Left lung (tissue), 10 donors: Measurements from ENCODE around the gene CCNF. TPM values are rescaled to one million over a fixed set of nuclear protein-coding genes. Genes with fewer than 3 reads are reported as not detected.

Experiments
- ATAC-seq: fragments of 200-7000 bp; cut with Tn5 transposase; one replicate; pipeline ENCODE4 v1.9.1; 2020; ENCODE audit warnings: moderate library complexity
- DNase-seq, 4 donors: peaks; one replicate each; pipeline ENCODE4 v3.0.0-alpha.2; 2013 to 2020
- H3K27ac ChIP-seq, 2 donors: fragments of 200-600 bp; sonication (generic) in 1 of 2; one replicate each; pipeline versions ENCODE4 v1.5.0 to v1.8.0; 2020 to 2021
- H3K27me3 ChIP-seq, 2 donors: fragments of 200-600 bp; sonication (generic) in 1 of 2; one replicate each; pipeline versions ENCODE4 v1.5.0 to v1.8.0; 2020 to 2021
- H3K36me3 ChIP-seq, 2 donors: fragments of 200-600 bp; sonication (generic) in 1 of 2; one replicate each; pipeline versions ENCODE4 v1.5.0 to v1.8.0; 2020 to 2021
- H3K4me1 ChIP-seq, 2 donors: fragments of 200-600 bp; one replicate each; pipeline ENCODE4 v1.8.0; 2021
- H3K4me3 ChIP-seq, 2 donors: fragments of 200-600 bp; sonication (generic) in 1 of 2; one replicate each; pipeline versions ENCODE4 v1.5.0 to v1.8.0; 2020 to 2021; ENCODE audit warnings: mild to moderate bottlenecking in 1 of 2
- H3K9me3 ChIP-seq, 2 donors: fragments of 200-600 bp; sonication (generic) in 1 of 2; one replicate each; pipeline versions ENCODE4 v1.5.0 to v1.8.0; 2020 to 2021
- CTCF ChIP-seq, 2 donors: fragments of 200-600 bp; sonication (generic) in 1 of 2; IDR thresholded peaks; one replicate each; pipeline versions ENCODE4 v1.5.0 to v1.8.0; 2021; ENCODE audit warnings: antibody characterized with exemption in 2 of 2
- intact Hi-C, 2 donors: fragments of 100-400 bp; cut with DNase I; formaldehyde crosslinking; loops; one replicate each; pipeline versions ENCODE4 v1.11.2 to v1.14.2; 2022
- microRNA-seq, 2 donors: library from miRNA; unstranded; fragments of <30 nt; microRNA quantifications; one replicate each; pipeline ENCODE4, GENCODE V29; 2019
- polyA plus RNA-seq, 6 donors: library from polyadenylated mRNA; unstranded; fragments of 120-200 nt; gene quantifications; one replicate each; pipeline ENCODE4 v1.2.1, GENCODE V29; 2013; ENCODE audit not compliant: insufficient read length in 6 of 6
- total RNA-seq, 2 donors: library from RNA; stranded (reverse); fragmentation: NEBNext Ultra II Directional; extraction: Animal tissue kit (Norgen Biotek cat#: 25700); gene quantifications; one replicate each; pipeline ENCODE4 v1.2.1, GENCODE V29; 2021
- donor health status: DM: no; HTN: yes; CAD: no.
- donor health status: DM: no; HTN: no; CAD: no.

Gene CCNF
- total and polyA plus RNA-seq, 8 donors: 4.7 to 17.3 (median 9.7) TPM

- Histone ChIP-seq H3K4me3 (peak overlapping the region in 1 of 2 donors; percentile 6), H3K27ac (peak overlapping the region; percentile 75 to 91), H3K27me3 (no peaks in the 10 kb centered on the region), H3K4me1 (peaks cover 0 to 74% of the 10 kb centered on the region in 2 donors), H3K36me3 (peaks cover 0 to under 1% of the 10 kb centered on the region in 2 donors), H3K9me3 (no peaks in the 10 kb centered on the region)
- peak in 2 of 4 donors; percentile 82 to 87 for DNase-seq
- peak in 1 of 2 donors; percentile 17 for TF ChIP-seq CTCF (IDR thresholded peaks at IDR 0.05)
- intact Hi-C loops: no loop called here
- ATAC-seq: peak; percentile 46
Observed at GRCh38 chr16:2507052-2507659, 77.9 kb downstream of the CCNF start.

- H3K4me1 ChIP-seq: peaks cover 0 to 73% of the 10 kb centered on the region in 2 donors
- no peaks in the 10 kb centered on the region for H3K36me3 ChIP-seq
- H3K4me3 ChIP-seq: peak overlapping the region in 1 of 2 donors; percentile 6
- TF ChIP-seq CTCF (IDR thresholded peaks at IDR 0.05): no peak
- peak overlapping the region; percentile 75 to 91 for H3K27ac ChIP-seq
- peak; percentile 67 for ATAC-seq
- H3K9me3 ChIP-seq: no peaks in the 10 kb centered on the region
- no peaks in the 10 kb centered on the region for H3K27me3 ChIP-seq
- intact Hi-C loops: no loop called here
- DNase-seq: peak in 2 of 4 donors; percentile 82 to 94
Observed at GRCh38 chr16:2507665-2508064, 78.4 kb downstream of the CCNF start.

Small RNAs within 50 kb of the gene (microRNA-seq; reads per million reads assigned to microRNA genes)
- 0 reads per million in 2 donors for gene MIR6767
- 0 to 0.17 reads per million in 2 donors for gene MIR6768

Other genes starting within 250 kb of the CCNF start
- gene CASKIN1, start 232.8 kb upstream of the CCNF start, total RNA-seq: under 1 TPM; 0.05 to 0.06 TPM
- under 1 TPM; 0.18 to 0.56 (median 0.42) TPM for gene CASKIN1, start 232.8 kb upstream of the CCNF start, polyA plus RNA-seq
- 10 to 100 TPM; 32.1 to 39.0 TPM for gene MLST8, start 224.0 kb upstream of the CCNF start, total RNA-seq
- gene MLST8, start 224.0 kb upstream of the CCNF start, polyA plus RNA-seq: 10 to 100 TPM; 29.8 to 40.3 (median 37.0) TPM
- gene BRICD5, start 218.6 kb upstream of the CCNF start, total RNA-seq: 10 to 100 TPM in 1 of 2 donors, 1 to 10 TPM in 1; 6.7 to 15.3 TPM
- 1 to 10 TPM; 2.9 to 7.9 (median 4.9) TPM for gene BRICD5, start 218.6 kb upstream of the CCNF start, polyA plus RNA-seq
- 10 to 100 TPM; 14.4 to 24.4 TPM for gene PGP, start 214.6 kb upstream of the CCNF start, total RNA-seq
- 10 to 100 TPM in 1 of 6 donors, 1 to 10 TPM in 5; 7.1 to 14.5 (median 8.7) TPM for gene PGP, start 214.6 kb upstream of the CCNF start, polyA plus RNA-seq
- 10 to 100 TPM; 16.4 to 22.6 TPM for gene E4F1, start 205.9 kb upstream of the CCNF start, total RNA-seq
- gene E4F1, start 205.9 kb upstream of the CCNF start, polyA plus RNA-seq: 10 to 100 TPM; 12.7 to 22.4 (median 16.9) TPM
- 1 to 10 TPM; 1.3 to 1.5 TPM for gene DNASE1L2, start 193.0 kb upstream of the CCNF start, total RNA-seq
- 1 to 10 TPM in 2 of 6 donors, under 1 TPM in 4; 0.27 to 1.7 (median 0.90) TPM for gene DNASE1L2, start 193.0 kb upstream of the CCNF start, polyA plus RNA-seq
- 10 to 100 TPM; 47.3 to 51.7 TPM for gene ECI1, start 177.9 kb upstream of the CCNF start, total RNA-seq
- 10 to 100 TPM; 41.8 to 63.5 (median 51.2) TPM for gene ECI1, start 177.9 kb upstream of the CCNF start, polyA plus RNA-seq
- 100 to 1,000 TPM; 109 to 124 TPM for gene RNPS1, start 161.3 kb upstream of the CCNF start, total RNA-seq
- 100 to 1,000 TPM; 178 to 208 (median 196) TPM for gene RNPS1, start 161.3 kb upstream of the CCNF start, polyA plus RNA-seq
- gene ABCA3, start 88.7 kb upstream of the CCNF start, total RNA-seq: 100 to 1,000 TPM; 329 to 334 TPM
- gene ABCA3, start 88.7 kb upstream of the CCNF start, polyA plus RNA-seq: 10 to 100 TPM in 2 of 6 donors, 1 to 10 TPM in 4; 6.8 to 17.3 (median 9.6) TPM
- 1 to 10 TPM; 4.0 to 6.5 TPM for gene TEDC2, start 30.7 kb downstream of the CCNF start, total RNA-seq
- 10 to 100 TPM in 3 of 6 donors, 1 to 10 TPM in 3; 5.7 to 10.9 (median 9.2) TPM for gene TEDC2, start 30.7 kb downstream of the CCNF start, polyA plus RNA-seq
- gene NTN3, start 41.9 kb downstream of the CCNF start, total RNA-seq: 1 to 10 TPM in 1 of 2 donors, not detected in 1; 1.7 TPM
- 1 to 10 TPM; 3.1 to 6.7 (median 5.2) TPM for gene NTN3, start 41.9 kb downstream of the CCNF start, polyA plus RNA-seq
- 10 to 100 TPM; 37.1 to 41.4 TPM for gene TBC1D24, start 45.7 kb downstream of the CCNF start, total RNA-seq
- gene TBC1D24, start 45.7 kb downstream of the CCNF start, polyA plus RNA-seq: 10 to 100 TPM; 14.2 to 28.1 (median 17.2) TPM
- gene ATP6V0C, start 84.5 kb downstream of the CCNF start, total RNA-seq: 100 to 1,000 TPM; 296 to 333 TPM
- 100 to 1,000 TPM in 3 of 6 donors, 10 to 100 TPM in 3; 76.6 to 116 (median 98.7) TPM for gene ATP6V0C, start 84.5 kb downstream of the CCNF start, polyA plus RNA-seq
- gene AMDHD2, start 90.9 kb downstream of the CCNF start, total RNA-seq: 10 to 100 TPM; 45.5 to 62.4 TPM
- 10 to 100 TPM; 13.4 to 21.3 (median 17.0) TPM for gene AMDHD2, start 90.9 kb downstream of the CCNF start, polyA plus RNA-seq
- 1 to 10 TPM in 1 of 2 donors, under 1 TPM in 1; 0.45 to 1.1 TPM for gene CEMP1, start 102.0 kb downstream of the CCNF start, total RNA-seq
- 1 to 10 TPM; 1.4 to 3.8 (median 2.3) TPM for gene CEMP1, start 102.0 kb downstream of the CCNF start, polyA plus RNA-seq
- 10 to 100 TPM; 56.4 to 64.8 TPM for gene PDPK1, start 108.6 kb downstream of the CCNF start, total RNA-seq
- gene PDPK1, start 108.6 kb downstream of the CCNF start, polyA plus RNA-seq: 10 to 100 TPM; 36.5 to 57.2 (median 44.1) TPM